BLaER1 treated with 17β-estradiol and CSF1 and Interleukin-3, amounts not matched to agents 10 nM and 100 nM (cell line): ENCODE data around the gene MRPS6.
A peak's percentile ranks its signal among the peaks of the same experiment; 100 is the strongest.

ENCODE experiments used
- H3K27ac ChIP-seq, 11 experiments: shearing (Covaris generic); formaldehyde crosslinking; 2 replicates each; pipeline ENCODE4 v1.8.1; 2022
- H3K27me3 ChIP-seq, 11 experiments: shearing (Covaris generic); formaldehyde crosslinking; 2 replicates each; pipeline ENCODE4 v1.8.1; 2022
- H3K36me3 ChIP-seq, 11 experiments: shearing (Covaris generic); formaldehyde crosslinking; 2 replicates each; pipeline ENCODE4 v1.8.1; 2022
- H3K4me1 ChIP-seq, 10 experiments: shearing (Covaris generic); formaldehyde crosslinking; 2 replicates each; pipeline ENCODE4 v1.8.1; 2022
- H3K4me2 ChIP-seq, 11 experiments: shearing (Covaris generic); formaldehyde crosslinking; 2 replicates each; pipeline ENCODE4 v1.8.1; 2022
- H3K4me3 ChIP-seq, 10 experiments: shearing (Covaris generic); formaldehyde crosslinking; 2 replicates each; pipeline ENCODE4 v1.8.1; 2022
- H3K9ac ChIP-seq, 11 experiments: shearing (Covaris generic); formaldehyde crosslinking; 2 replicates each; pipeline ENCODE4 v1.8.1; 2022
- H3K9me3 ChIP-seq, 11 experiments: shearing (Covaris generic); formaldehyde crosslinking; replicated peaks in 1 of 11; 2 replicates each; pipeline ENCODE4 v1.8.1; 2022
- H4K20me1 ChIP-seq, 11 experiments: shearing (Covaris generic); formaldehyde crosslinking; 2 replicates each; pipeline ENCODE4 v1.8.1; 2022
- Cebpa-rat ChIP-seq, 11 experiments: shearing (Covaris generic); IDR thresholded peaks; 2 replicates each; pipeline ENCODE4 v1.8.1; 2022

The MRPS6 gene

GRCh38 chr21:34129039-34129891, 55.9 kb downstream of the MRPS6 start:
- Histone ChIP-seq H3K9me3 (peaks cover 0 to 40% (median 26%) of the 10 kb centered on the region in 11 experiments; a peak in 15 of 22 replicates), H3K4me3 (no peak overlapping the region), H3K36me3 (peaks cover 88 to 100% (median 98%) of the 10 kb centered on the region in 11 experiments), H3K9ac (no peak overlapping the region; a peak in 1 of 22 replicates), H3K4me1 (peaks cover 7 to 54% (median 32%) of the 10 kb centered on the region in 10 experiments; a peak in 17 of 20 replicates), H4K20me1 (peaks cover 32 to 99% (median 97%) of the 10 kb centered on the region in 11 experiments; a peak in 21 of 22 replicates), H3K4me2 (peak overlapping the region in 3 of 11 experiments; percentile 13 to 18 (median 16); a peak in 3 of 22 replicates), H3K27ac (no peak overlapping the region), H3K27me3 (no peaks in the 10 kb centered on the region)
- no peak for TF ChIP-seq Cebpa-rat (IDR thresholded peaks at IDR 0.05)

- H3K9me3 ChIP-seq, result peaks cover under 1 to 48% (median 35%) of the 10 kb centered on the region in 11 experiments; a peak in 18 of 22 replicates
- H3K4me3 ChIP-seq, result no peak overlapping the region
- no peak overlapping the region; a peak in 1 of 22 replicates for H3K9ac ChIP-seq
- H3K4me2 ChIP-seq, result peak overlapping the region in 3 of 11 experiments; percentile 5 to 18 (median 16); a peak in 3 of 22 replicates
- peaks cover 88 to 100% (median 98%) of the 10 kb centered on the region in 11 experiments for H3K36me3 ChIP-seq
- no peaks in the 10 kb centered on the region for H3K27me3 ChIP-seq
- TF ChIP-seq Cebpa-rat (IDR thresholded peaks at IDR 0.05), result no peak
- no peak overlapping the region for H3K27ac ChIP-seq
- peaks cover 7 to 54% (median 32%) of the 10 kb centered on the region in 10 experiments; a peak in 17 of 20 replicates for H3K4me1 ChIP-seq
- peaks cover 32 to 99% (median 96%) of the 10 kb centered on the region in 11 experiments; a peak in 21 of 22 replicates for H4K20me1 ChIP-seq
Observed at GRCh38 chr21:34129901-34130715, 56.7 kb downstream of the MRPS6 start.

- no peak for TF ChIP-seq Cebpa-rat (IDR thresholded peaks at IDR 0.05)
- H3K9me3 ChIP-seq, result peaks cover 6 to 54% (median 40%) of the 10 kb centered on the region in 11 experiments; a peak in 21 of 22 replicates
- peaks cover 7 to 54% (median 32%) of the 10 kb centered on the region in 10 experiments; a peak in 17 of 20 replicates for H3K4me1 ChIP-seq
- H3K27me3 ChIP-seq, result no peaks in the 10 kb centered on the region
- no peak overlapping the region for H3K27ac ChIP-seq
- peaks cover 88 to 100% (median 98%) of the 10 kb centered on the region in 11 experiments for H3K36me3 ChIP-seq
- H3K4me2 ChIP-seq, result 0 out of 22 replicates have a peak overlapping the region, but pooled peaks of 1 of the 11 experiments have one; percentile 5
- no peak overlapping the region for H3K4me3 ChIP-seq
- H3K9ac ChIP-seq, result no peak overlapping the region
- peaks cover 32 to 99% (median 96%) of the 10 kb centered on the region in 11 experiments; a peak in 21 of 22 replicates for H4K20me1 ChIP-seq
Observed at GRCh38 chr21:34130716-34130985, 57.3 kb downstream of the MRPS6 start.

GRCh38 chr21:34131586-34131985, 58.2 kb downstream of the MRPS6 start:
- H3K36me3 ChIP-seq, result peaks cover 88 to 100% (median 98%) of the 10 kb centered on the region in 11 experiments
- H3K27ac ChIP-seq, result peak overlapping the region in 1 of 11 experiments; percentile 6; a peak in 1 of 22 replicates
- no peak overlapping the region for H3K4me3 ChIP-seq

GRCh38 chr21:34132202-34132601, 58.8 kb downstream of the MRPS6 start:
- Histone ChIP-seq H3K27ac (peak overlapping the region in 2 of 11 experiments; percentile 5 to 13; a peak in 2 of 22 replicates), H3K36me3 (peaks cover 88 to 100% (median 98%) of the 10 kb centered on the region in 11 experiments), H3K4me2 (peak overlapping the region in 6 of 11 experiments; percentile 1 to 68 (median 19); a peak in 6 of 22 replicates), H3K4me3 (no peak overlapping the region), H3K27me3 (no peaks in the 10 kb centered on the region), H3K9me3 (peaks cover 16 to 69% (median 56%) of the 10 kb centered on the region in 11 experiments; a peak in 21 of 22 replicates), H4K20me1 (peaks cover 32 to 99% (median 85%) of the 10 kb centered on the region in 11 experiments; a peak in 21 of 22 replicates), H3K9ac (no peak overlapping the region), H3K4me1 (peaks cover 7 to 50% (median 30%) of the 10 kb centered on the region in 10 experiments; a peak in 17 of 20 replicates)
- TF ChIP-seq Cebpa-rat (IDR thresholded peaks at IDR 0.05), result no peak

More at GRCh38 chr21:34131586-34131985, 58.2 kb downstream of the MRPS6 start:
- peak overlapping the region in 2 of 11 experiments; percentile 33 to 68; a peak in 4 of 22 replicates for H3K4me2 ChIP-seq
- H4K20me1 ChIP-seq, result peaks cover 32 to 99% (median 91%) of the 10 kb centered on the region in 11 experiments; a peak in 21 of 22 replicates
- no peak overlapping the region for H3K9ac ChIP-seq
- no peak for TF ChIP-seq Cebpa-rat (IDR thresholded peaks at IDR 0.05)
- no peaks in the 10 kb centered on the region for H3K27me3 ChIP-seq
- peaks cover 12 to 63% (median 49%) of the 10 kb centered on the region in 11 experiments; a peak in 21 of 22 replicates for H3K9me3 ChIP-seq
- H3K4me1 ChIP-seq, result peaks cover 7 to 50% (median 30%) of the 10 kb centered on the region in 10 experiments; a peak in 17 of 20 replicates

- Histone ChIP-seq H3K27me3 (no peaks in the 10 kb centered on the region), H3K27ac (peak overlapping the region in 3 of 11 experiments; percentile 5 to 29 (median 13); a peak in 3 of 22 replicates), H3K4me2 (peak overlapping the region in 5 of 11 experiments; percentile 1 to 68 (median 33); a peak in 7 of 22 replicates), H3K9ac (no peak overlapping the region), H3K4me3 (no peak overlapping the region), H3K4me1 (peaks cover 7 to 50% (median 30%) of the 10 kb centered on the region in 10 experiments; a peak in 17 of 20 replicates), H4K20me1 (peaks cover 26 to 99% (median 78%) of the 10 kb centered on the region in 11 experiments; a peak in 21 of 22 replicates), H3K36me3 (peaks cover 87 to 100% (median 98%) of the 10 kb centered on the region in 11 experiments), H3K9me3 (peaks cover 18 to 76% (median 63%) of the 10 kb centered on the region in 11 experiments; a peak in 21 of 22 replicates)
- TF ChIP-seq Cebpa-rat (IDR thresholded peaks at IDR 0.05), result no peak
Observed at GRCh38 chr21:34132926-34133325, 59.5 kb downstream of the MRPS6 start.

GRCh38 chr21:34133392-34133791, 60.0 kb downstream of the MRPS6 start:
- no peak overlapping the region for H3K4me3 ChIP-seq
- H3K4me1 ChIP-seq, result peaks cover 7 to 50% (median 30%) of the 10 kb centered on the region in 10 experiments; a peak in 17 of 20 replicates
- peaks cover 20 to 78% (median 66%) of the 10 kb centered on the region in 11 experiments; a peak in 21 of 22 replicates for H3K9me3 ChIP-seq
- H3K27ac ChIP-seq, result 0 out of 22 replicates have a peak overlapping the region, but pooled peaks of 1 of the 11 experiments have one; percentile 13
- H3K9ac ChIP-seq, result no peak overlapping the region
- H3K27me3 ChIP-seq, result no peaks in the 10 kb centered on the region
- peaks cover 84 to 99% (median 96%) of the 10 kb centered on the region in 11 experiments for H3K36me3 ChIP-seq
- peaks cover 22 to 97% (median 73%) of the 10 kb centered on the region in 11 experiments; a peak in 21 of 22 replicates for H4K20me1 ChIP-seq
- peak overlapping the region in 3 of 11 experiments; percentile 33 to 68 (median 54); a peak in 5 of 22 replicates for H3K4me2 ChIP-seq
- TF ChIP-seq Cebpa-rat (IDR thresholded peaks at IDR 0.05), result no peak

- Histone ChIP-seq H3K9me3 (peaks cover 20 to 78% (median 66%) of the 10 kb centered on the region in 11 experiments; a peak in 21 of 22 replicates), H3K27ac (no peak overlapping the region), H3K27me3 (no peaks in the 10 kb centered on the region), H3K36me3 (peaks cover 80 to 95% (median 92%) of the 10 kb centered on the region in 11 experiments), H3K4me2 (peak overlapping the region in 2 of 11 experiments; percentile 54 to 68; a peak in 4 of 22 replicates), H4K20me1 (peaks cover 20 to 93% (median 69%) of the 10 kb centered on the region in 11 experiments; a peak in 21 of 22 replicates), H3K4me1 (peaks cover 7 to 46% (median 26%) of the 10 kb centered on the region in 10 experiments; a peak in 17 of 20 replicates), H3K9ac (no peak overlapping the region), H3K4me3 (no peak overlapping the region)
- TF ChIP-seq Cebpa-rat (IDR thresholded peaks at IDR 0.05), result no peak
Observed at GRCh38 chr21:34133802-34134201, 60.4 kb downstream of the MRPS6 start.
